Measurements from ENCODE around the gene UCN2.
"Not testable (repeated sequence)": the region's sequence is repeated elsewhere in the genome, so short reads cannot be mapped to it uniquely, and the experiment has no call there.

UCN2 gene

GRCh38 chr3:48536116-48536515, 27.5 kb downstream of the UCN2 start:
- no peak for DNase-seq (ENCODE audit: low read depth)

DNA sequence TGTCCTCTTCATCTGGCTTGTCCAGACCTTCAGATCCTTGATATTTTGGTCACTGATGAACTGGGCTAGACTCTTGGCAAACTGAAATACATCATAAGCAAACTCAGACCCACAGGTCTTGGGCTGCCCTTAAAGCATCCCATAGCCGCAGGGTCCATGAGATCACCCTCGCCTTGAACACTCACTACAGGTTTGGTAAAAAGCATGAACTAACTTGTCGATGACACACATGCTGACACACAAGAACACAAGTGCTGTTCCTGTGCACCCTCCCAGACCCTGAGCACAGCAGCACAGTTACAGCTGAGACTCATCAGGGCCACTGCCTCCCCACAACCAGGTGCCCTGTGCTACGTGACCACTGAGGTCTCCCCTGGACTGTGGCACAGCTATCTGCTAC, 28.0 kb downstream of the UCN2 start:
- no peak for DNase-seq (ENCODE audit: low read depth)

GRCh38 chr3:48532977-48533337, 30.6 kb downstream of the UCN2 start:
- no peak for DNase-seq (ENCODE audit: low read depth)

DNA sequence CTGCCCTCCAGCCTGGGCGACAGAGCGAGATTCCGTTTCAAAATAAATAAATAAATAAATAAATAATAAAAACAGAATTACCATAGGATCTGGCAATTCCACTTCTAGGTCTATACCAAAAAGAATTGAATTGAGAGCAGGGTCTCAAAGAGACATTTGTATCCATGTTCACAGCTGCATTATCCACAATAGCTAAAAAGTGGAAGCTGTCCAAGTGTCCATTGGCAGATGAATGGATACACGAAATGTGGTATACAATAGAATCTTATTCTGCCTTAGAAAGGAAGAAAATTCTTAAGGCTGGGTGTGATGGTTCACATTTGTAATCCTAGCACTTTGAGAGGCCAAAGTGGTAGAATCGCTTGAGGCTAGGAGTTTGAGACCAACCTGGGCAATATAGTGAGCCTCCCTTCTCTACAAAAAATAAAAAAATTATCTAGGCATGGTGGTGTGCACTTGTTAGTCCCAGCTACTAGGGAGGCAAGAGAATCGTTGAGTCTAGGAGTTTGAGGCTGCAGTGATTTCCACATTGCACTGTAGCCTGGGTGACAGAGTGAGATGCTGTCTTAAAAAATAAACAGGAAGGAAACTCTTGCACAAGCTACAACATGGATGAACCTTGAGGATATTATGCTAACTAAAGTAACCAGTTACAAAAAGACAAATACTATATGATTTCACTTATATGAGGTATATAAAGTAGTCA, 31.2 kb downstream of the UCN2 start:
- no peak for DNase-seq (ENCODE audit: low read depth)

- DNase-seq (ENCODE audit: low read depth) = not testable (repeated sequence)
Measured at GRCh38 chr3:48530701-48531100, 32.9 kb downstream of the UCN2 start.

- no peak for DNase-seq (ENCODE audit: low read depth)
Measured at GRCh38 chr3:48528754-48529153, 34.8 kb downstream of the UCN2 start.

DNA sequence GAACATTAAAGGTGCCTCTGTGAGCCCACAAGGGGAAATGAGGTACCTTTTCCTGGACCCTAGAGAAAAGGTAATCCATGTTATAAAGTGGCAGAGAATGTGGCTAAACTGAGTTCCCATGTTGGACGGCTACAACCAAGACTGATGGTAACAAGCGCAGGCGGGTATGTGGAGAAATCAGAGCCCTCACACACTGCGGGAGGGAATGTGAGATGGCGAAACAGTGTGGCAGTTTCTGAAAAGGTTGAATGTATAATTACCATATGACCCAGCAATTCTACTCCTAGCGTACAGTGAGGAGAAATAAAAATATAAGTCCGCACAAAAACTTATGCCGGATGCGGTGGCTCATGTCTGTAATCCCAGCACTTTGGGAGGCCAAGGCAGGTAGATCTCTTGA, 35.5 kb downstream of the UCN2 start:
- DNase-seq (ENCODE audit: low read depth) = no peak

DNA sequence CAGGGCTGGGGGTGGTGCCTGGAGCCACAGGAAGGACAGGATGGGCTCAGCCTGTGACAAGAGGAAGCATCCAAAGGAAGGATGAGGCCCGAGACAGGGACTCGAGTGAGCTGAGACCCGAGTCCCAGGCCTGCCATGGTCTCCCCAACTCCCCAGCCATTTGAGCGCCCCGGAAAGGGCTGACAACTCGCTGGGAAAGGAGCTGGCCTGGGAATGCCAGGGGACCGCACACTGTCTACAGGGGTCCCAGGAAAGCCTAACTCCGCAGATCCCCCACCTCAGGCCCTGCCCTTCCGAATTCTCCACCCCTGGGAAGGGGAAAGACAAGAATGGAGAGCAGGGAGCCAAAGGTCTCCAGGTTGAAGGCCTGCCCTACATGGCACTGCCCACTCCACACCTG, 38.6 kb downstream of the UCN2 start:
- no peak for DNase-seq (ENCODE audit: low read depth)

DNA sequence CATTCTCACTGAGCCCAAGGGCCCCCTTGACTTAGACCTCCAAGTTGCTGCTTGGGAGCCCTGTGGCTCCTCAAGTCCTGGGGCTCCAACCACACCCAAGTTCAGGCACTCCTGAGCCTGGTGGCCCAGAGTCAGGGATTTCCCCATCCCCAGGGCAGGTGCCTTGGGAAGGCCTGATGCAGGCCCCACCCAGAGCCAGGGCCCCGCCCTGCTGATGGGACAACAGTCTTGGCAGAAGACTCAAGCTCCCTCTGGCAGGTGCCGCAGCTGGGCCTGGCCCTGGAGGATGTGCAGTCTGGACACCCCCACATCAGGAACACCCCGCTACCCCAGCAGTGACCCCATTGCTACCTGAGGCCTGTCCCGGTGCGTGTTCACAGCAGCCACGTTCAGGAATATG, 41.9 kb downstream of the UCN2 start:
- no peak for DNase-seq (ENCODE audit: low read depth)

DNA sequence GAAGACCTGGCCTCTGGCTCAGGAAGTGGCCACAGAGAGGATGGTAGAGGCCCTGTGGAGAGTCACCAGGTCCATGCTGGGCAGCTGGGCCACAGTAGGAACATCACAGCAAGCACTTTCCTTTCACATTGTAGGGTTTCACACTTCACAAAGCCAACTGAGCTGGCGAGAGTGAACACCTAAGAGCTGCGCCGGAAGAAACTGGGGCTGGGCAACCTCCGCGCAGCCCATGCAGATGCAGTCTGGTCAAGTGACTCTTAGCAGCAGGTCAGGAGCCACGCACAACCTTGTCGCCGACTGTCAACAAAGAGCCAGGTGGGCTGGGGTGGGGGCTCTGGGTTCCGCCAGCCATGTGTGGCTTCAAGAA, 44.3 kb downstream of the UCN2 start:
- DNase-seq (ENCODE audit: low read depth) = no peak

GRCh38 chr3:48518638-48519276, 44.8 kb downstream of the UCN2 start:
- DNase-seq (ENCODE audit: low read depth) = no peak

- no peak for DNase-seq (ENCODE audit: low read depth)
Measured at GRCh38 chr3:48518069-48518468, 45.5 kb downstream of the UCN2 start.

DNA sequence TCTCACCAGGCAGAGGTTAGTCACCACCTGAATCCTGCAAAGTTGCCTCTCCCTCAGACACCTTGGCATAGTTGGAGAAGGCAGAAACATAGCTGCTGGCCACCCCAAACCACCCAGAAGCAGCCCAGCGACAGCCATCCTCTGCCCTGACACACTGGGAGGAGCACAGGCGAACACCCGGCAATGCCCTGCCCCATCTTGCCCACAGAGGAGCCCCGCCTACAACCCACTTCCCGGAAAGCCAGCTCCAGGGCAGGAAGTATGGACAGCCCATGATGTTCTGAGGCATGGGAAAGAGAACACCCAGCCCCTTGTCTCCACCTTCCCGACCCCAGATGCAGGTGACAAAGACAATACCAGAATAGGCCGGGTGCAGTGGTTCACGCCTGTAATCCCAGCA, 47.0 kb downstream of the UCN2 start:
- no peak for DNase-seq (ENCODE audit: low read depth)

GRCh38 chr3:48514431-48515227, 49.0 kb downstream of the UCN2 start:
- DNase-seq (ENCODE audit: low read depth) = no peak
